Stimulated activated CD4-positive, alpha-beta T cell treated with anti-CD3 and anti-CD28 coated beads, Interleukin-1b, Interleukin-23, amount 100 ng/mL, for 1 hour (primary cell): ENCODE results near the gene AAK1.

Experiments
- DNase-seq, 2 donors: peaks; one replicate each; pipeline ENCODE4 v3.0.0-alpha.2; 2020; ENCODE audit warnings: low read depth in 2 of 2

The AAK1 gene

DNA sequence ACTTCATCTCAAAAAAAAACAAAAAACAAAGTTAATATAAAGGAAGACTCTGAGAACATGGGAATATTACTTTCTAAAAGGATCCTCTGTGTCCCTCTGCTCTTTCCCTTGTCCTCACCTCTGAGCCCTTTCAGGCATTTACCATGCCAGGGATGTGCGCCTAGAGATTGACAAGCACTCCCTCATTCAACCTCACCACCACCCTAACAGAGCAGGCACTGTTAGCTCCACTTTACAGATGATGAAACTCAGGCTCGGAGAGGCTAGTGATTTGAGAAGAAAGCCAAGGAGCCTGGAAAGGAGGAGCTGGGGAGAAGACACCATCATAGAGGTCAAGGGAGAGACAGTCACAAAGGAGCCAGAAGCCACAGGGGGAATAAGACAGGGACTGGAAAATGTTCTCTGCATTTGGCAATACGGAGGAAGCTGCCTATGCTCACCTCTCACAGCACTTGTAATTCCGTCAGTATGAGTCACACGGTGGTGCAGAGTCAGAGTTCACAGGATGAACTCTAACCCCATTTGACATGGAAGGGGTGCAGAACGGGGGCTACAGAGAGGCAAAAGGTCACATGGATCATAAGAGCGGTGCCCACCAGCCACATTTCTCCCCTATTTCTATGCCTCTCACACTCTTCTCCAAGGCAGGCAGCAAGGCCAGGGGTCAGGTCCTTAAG, 104.5 kb downstream of the AAK1 start:
- DNase-seq: no peak

DNA sequence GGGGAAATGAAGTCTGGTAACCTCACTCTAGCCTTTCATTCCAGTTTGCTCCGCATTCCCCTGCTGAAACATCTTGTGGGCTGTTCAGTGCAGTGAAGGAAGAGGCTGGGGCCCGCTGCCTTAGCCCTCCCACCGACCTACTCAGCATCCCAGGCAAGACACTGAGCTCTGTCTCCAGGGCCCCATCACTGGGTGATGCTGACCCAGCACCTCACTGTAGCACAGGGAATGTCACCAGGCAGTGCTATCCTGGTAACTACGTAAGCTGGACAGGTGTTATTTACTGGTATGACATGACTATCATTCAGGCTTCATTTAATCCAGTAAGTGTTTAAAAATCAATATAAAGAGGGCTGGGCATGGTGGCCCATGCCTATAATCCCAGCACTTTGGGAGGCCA, 105.3 kb downstream of the AAK1 start:
- DNase-seq: no peak

DNA sequence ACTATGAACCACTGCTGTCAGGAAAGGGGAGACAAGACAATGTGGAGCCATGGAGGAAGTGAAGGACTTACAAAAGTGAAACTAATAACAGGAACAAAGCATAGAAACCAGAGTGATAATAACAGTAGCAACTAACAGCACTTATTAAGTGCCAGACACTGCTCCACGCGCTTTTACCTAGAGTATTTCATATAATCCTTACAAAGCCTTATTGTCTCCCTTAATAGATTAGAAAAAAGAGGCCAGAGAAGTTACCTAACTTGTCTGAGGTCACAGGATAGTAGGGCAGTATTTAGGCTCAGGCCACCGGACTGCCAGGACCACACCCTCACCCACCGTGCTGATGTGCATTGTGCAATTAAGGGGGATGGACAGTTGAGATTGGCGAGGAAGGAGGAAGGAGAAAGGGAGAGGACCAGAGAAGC, 107.7 kb downstream of the AAK1 start:
- no peak for DNase-seq

DNA sequence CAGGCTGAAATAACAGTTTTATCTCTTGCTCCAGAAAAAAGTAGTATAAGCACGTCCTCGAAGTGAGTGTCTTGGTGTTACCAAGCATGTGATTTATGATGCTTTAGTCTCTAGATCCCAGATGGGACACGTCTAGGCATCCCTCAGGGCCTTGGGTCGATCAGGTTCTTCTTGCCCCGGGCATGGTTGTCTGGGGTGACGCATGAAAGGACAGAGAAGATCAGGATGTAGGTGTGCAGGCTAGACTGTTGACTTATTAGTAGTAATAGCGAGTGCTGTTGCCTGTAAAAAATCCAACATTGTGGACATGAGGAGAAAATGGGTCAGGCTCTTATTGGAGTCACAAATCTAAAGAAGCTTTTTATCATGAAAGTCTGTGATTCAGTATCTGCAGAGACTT, 112.4 kb downstream of the AAK1 start:
- no peak for DNase-seq

DNA sequence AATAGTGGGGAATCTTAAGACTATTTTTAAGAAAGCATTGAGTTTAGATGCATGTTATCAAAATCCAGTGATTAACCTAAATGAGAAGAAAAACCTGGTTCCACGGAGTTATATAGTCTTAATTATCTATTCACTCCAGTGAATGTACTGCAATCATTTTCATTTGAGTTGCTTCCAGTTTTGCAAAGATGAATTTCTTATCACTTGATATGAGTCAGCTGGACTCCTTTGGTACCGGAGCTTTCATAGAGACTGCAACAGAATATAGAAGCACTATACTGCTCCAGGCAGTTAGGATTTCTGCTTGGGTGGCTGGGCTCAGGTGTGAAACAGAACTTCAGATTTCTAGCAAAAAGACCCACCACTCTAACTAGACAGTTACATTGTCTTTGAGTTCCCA, 114.1 kb downstream of the AAK1 start:
- DNase-seq: no peak

DNA sequence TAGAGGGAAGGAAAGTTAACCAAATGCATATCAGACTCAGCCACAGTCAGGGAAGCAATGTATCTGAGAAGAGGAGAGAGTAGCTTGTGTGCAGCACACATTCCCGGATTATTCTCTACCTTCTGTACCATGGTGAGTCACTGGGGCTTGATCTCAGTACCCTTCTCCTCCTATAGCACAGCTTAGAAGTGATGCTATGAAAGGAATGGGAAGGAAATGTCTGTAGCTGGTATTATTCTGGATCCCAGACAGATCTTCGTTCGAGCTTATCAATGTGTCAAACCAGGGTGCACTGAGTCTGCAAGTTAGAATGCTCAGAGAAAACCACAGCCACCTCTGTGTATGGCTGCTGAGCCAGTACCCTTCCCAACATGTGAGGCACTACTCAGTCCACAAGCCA, 118.3 kb downstream of the AAK1 start:
- DNase-seq: no peak

DNA sequence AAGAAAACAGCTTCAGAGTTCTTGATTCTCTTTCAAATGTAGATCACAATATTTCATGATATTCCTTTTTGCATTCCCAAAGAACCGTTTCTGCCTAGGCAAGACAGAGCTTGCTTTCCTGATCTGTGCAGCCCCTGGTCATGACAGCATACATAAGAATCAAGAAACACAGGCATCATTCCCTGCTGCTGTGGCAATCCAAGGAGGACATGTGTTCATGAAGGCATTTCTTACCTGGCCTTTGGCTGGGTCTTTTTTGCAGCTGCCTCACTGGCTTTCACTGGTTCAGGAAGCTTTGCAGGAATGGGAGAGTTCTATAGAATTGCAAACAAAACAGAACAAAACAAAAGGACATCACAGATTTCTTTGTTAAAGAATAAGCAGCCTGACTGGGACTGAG, 118.7 kb downstream of the AAK1 start:
- no peak for DNase-seq

DNA sequence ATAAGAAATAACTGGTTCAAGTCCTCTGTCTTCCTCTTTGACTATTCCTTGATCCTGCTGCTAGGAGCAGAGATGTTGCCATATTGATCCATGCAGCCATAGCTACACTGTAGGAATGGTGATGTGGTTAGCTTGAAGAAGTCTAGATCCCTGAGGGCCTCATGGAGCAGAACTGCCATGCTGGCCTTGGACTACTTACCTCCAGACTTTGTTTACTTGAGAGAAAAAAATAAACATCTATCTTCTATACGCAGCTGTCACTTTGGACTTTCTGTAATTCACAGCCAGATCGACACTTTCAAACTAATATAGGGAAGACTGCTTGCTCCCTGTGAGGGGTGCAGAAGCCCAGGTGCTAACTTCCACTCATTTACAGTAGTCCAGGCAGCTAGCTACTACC, 121.8 kb downstream of the AAK1 start:
- DNase-seq: no peak

DNA sequence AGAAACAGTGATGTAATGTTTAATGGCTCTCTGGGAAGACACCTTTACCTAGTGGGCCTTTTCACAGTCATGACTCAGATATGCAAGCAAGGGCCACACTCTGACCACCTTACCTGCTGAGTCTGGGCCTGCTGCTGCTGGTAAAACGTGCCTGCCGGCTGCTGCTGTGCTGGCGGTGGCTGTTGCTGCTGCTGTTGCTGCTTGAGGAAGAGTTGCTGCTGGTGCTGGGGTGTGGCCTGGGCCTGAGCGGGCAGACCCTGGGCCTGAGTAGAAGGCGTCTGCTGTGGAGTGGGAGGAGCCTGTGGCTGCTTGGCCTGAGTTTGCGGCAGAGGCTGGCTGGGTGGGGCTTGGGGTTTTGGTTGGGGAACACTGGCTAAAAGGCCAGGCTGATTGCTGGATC, 124.7 kb downstream of the AAK1 start:
- no peak for DNase-seq

DNA sequence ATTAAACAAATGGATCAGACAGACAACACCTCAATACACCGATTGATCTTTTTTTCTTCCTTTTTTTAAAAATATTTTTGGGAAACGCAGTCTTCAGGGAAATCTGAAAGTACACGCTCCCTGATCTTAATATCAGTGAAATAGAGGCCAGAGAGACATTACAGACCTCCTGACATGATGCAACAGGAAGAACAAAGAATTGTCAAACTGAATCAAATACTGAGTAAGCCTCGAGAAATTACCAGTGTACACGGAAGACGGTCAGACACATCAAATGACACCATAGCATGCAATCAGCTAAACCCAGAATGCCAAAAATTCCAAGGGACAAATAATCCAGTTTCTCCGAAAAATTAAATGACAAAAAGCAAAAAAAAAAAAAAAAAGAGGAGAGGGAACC, 126.1 kb downstream of the AAK1 start:
- no peak for DNase-seq

DNA sequence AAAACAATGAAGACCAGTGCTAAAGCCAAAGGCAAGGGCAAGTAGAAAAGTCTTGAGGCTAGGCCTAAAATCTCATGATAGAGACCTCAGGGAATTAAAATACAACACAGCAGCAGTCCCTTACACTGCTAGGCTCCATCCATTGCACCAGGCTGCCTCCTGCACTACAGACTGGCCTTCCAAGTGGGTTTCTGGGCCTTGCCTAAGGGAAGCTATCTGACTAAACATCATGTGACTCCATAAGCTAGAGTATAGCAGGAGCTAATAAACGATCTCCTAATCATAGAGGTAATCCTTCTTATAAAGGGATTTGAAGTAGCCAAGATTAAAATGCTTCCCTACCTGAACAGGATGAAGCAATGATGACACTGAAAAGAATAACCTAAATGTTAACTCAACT, 128.7 kb downstream of the AAK1 start:
- DNase-seq: no peak

DNA sequence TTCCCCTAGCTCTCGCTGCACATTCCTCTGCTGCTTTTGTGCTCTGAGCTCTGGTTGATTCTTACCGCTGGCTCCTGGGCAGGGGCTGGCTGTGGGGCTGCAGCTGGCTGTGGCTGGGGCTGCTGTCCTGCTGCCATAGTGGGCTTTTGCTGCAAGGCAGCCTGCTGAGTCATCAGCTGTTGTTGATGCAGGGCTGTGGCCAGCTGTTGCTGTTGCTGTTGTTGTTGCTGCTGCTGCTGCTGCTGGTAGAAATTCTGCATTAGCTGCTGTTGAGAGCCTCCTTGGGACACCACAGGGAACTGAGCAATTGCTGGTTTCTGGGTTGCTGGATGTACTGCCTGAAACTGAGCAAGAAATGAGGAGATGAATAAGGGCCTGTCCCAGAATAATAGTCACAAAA, 129.1 kb downstream of the AAK1 start:
- DNase-seq: no peak

DNA sequence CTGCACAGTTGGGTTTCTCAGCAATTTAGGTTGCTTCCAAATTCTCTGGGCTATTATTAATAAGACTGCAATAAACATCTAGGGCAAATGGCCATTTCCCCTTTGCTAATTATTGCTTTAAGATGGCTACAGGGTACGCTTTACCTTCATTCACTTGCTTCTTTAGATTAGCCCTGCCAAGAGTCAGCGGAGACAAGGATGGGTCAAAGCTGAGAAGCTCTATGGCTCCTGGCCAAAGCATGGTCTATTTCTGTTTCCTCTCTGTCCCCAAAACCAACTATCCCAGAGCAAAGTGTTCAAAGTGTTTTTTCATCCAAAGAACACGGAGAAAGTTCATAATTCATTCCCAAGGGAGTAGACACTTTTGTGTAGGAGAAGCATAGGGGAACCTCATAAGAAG, 131.1 kb downstream of the AAK1 start:
- no peak for DNase-seq

DNA sequence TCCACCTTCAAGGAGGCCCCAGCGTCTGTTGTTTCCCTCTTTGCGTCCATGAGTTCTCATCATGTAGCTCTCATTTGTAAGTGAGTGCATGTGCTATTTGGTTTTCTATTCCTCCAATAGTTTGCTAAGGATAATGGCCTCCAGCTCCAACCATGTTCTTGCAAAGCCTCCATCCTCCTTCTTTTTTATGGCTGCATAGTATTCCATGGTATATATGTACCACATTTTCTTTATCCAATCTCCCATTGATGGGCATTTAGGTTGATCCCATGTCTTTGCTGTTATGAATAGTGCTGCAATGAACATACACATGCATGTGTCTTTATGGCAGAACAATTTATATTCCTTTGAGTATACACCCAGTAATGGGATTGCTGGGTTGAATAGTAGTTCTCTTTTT, 133.3 kb downstream of the AAK1 start:
- no peak for DNase-seq

DNA sequence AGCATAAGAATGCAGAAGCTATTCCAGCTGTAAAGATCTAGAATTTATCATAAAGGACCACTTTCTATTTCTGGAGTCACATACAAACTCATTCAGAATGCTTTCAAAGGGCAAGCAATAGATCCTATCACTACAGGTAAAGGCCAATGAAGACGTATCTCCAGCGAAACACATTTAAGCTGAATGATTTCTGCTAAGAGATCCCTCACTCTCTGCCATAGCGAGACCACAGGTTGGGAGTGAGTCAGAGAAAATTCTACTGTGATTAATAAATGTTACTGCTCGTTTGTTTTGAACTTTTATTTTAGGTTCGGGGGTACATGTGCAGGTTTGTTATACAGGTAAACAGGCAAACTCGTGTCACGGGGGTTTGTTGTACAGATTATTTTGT, 133.8 kb downstream of the AAK1 start:
- no peak for DNase-seq

DNA sequence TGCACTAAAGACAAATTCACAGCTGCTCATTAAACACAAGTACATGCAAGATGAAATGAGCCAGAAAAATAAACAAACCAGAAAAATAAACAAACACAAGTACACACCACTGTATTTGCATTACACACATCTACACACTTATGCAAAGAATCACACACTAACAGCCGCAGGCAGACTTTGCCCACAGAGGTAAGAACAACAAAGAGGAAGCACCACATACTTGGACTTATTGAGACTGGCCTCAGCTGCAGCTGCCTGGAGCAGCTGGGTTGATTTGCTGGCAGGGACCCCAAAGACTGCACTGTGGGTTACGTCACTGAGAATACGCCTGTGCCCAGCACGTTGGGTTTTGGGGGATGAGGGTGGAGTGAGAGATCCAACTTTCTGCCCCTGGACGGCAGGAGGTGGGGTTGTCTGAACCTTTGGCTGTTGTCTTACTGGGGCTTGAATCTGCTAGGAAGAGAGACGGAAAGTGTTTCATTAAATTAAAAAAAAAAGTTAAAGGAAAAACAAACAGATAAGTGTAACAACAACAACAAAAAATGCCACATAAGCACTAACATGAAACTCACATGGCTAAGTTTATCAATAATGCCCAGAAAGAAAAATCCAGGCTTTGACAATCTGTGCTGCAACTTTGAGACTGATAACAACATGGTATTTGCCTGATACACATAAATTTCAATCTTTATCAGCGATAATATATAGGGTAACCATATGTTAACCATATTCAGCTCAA, 134.4 kb downstream of the AAK1 start:
- DNase-seq: no peak

DNA sequence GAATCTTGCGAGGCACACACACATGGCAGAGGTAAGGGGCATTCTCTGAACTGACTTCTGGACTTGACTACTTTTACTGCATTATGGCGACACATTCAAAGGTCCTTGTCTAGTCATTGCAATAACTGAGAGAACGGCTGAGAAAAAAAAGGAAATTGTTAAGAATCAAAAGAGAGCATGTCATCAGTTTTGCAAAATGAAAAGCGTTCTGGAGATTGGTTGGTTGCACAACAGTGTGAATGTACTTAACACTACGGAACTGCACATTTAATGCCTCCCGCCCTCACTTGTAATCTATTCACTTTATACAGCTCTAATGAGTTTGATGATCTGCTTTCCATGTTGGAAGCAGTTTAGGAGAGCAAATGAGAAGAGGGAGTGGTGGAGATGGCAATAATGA, 137.8 kb downstream of the AAK1 start:
- no peak for DNase-seq

DNA sequence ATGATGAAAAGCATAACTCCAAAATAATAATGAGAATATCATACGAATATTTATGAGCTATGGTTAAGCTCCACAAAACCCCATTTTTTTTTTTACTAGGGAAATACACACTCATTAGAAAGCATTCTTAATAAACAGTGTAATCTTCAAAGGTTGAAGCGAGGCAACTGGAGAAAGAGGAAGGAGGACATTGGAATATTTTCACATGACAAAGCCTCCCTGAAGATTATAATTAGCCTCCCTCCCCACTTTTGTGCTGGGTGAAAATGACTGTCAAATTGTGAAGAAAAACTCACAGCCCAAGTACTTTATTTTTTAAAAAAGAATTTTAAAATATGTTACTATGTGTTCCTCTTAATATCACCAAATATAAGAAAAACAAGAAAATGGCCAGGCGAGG, 142.2 kb downstream of the AAK1 start:
- no peak for DNase-seq

DNA sequence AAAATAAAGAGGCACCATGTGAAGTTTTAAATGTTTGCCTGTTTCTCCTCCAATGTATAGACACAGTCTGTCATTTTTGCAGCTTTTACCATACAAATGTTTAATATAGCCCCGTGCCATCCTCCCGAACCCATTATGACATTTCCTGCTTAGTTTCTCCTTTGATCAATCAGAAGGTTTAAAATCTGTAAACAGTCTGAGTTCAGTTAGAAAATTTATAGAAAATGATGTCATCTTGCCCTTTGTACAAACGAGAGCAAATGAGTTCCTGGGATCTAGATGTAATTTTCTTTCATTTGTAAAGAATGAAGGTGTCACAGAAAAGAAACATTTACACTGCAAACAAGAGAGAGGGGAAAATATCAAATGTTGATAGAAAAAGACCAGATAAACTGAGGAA, 143.6 kb downstream of the AAK1 start:
- no peak for DNase-seq

DNA sequence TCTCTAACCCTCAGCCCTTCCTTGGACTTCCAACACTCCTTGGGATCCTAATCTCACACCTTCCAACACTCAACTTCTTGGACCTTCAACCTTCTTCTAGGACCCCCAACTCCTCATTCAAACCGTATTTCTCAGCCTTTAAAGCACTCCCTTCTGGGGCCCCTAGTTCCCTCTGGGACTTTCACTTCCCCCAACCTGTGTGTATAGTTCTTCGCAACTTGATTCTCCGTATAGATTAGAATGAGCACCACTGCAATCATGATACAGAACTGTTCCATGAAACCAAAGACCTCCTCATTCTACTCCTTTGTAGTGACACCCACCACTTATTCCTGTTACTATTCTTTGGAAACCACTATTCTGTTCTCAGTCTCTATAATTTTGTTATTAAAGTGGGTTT, 144.3 kb downstream of the AAK1 start:
- no peak for DNase-seq

DNA sequence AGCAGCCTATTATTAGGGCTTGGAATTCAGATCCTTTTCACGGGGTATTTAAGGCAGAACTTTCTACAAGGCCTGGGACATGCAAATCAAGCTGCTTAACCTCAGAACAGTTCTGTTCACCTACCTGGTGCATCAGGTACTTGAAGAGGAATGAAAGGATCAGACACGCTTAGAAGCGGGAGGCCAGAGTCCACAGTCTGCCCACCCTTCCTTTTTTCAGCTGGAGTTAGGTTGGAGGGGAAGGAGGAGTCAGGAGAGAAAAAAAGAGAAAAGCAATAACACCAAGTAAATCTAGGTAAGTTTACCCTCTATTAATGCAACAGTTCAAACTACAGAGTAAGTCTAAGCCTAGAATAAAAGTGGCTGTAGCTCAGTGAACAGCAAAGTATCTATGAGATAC, 147.7 kb downstream of the AAK1 start:
- DNase-seq: no peak

DNA sequence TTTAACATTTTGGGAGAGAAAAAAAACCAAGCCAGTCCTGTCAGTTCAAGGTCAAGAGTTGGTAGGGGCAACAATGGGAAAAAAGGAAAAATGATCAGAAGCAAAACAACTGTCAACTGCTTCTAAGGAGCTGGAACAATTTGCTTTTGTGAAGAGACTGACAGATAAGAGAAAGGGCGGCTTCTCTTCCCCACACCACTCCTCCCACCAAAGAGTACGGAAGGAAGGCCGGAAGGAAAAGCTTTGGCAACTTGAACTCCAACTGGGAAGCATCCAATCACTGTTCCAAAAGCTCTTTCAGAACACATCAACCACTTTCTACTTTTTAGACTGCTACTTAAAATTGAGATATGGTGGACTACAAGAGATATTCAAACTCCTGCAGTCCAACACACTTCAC, 148.5 kb downstream of the AAK1 start:
- DNase-seq: no peak

DNA sequence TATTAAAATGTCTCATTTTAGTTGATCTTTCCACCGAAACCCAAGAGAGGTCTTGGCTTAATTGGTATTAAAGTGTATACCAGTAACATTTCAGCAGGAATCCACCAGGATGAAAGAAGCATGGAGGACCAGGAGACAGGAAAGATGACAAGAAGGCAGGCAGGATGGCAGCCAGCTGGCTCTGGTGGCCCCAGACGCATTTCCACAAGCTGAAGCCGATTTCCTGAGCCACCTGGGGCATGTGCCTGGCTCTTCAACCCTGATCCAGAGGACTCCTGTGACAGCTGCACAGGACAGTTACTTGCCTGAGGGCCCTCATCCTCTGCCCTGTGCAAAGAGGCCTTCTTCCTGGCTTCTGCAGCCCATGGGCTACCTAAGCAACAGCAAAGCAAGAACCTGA, 149.4 kb downstream of the AAK1 start:
- no peak for DNase-seq

DNA sequence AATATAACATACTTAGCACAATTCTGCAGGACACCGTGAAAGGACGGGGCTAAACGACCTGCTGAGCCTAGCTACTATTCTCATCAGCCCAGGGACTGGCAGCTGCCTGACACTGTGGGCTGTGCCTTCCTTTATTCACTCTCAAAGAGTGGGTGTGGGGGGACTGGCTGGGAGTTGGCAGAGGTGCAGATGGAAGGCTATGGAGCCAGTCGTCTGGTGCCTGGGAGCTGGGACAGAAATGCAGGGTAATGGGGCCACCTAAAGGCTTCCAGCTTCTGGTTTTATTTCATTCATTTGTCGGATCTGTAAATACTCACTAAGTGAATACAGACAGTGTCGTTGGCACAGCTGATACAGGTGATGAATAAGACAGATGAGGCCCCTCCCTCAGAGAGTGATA, 150.3 kb downstream of the AAK1 start:
- no peak for DNase-seq
